ENCODE results near the gene PIK3C3.

DNA sequence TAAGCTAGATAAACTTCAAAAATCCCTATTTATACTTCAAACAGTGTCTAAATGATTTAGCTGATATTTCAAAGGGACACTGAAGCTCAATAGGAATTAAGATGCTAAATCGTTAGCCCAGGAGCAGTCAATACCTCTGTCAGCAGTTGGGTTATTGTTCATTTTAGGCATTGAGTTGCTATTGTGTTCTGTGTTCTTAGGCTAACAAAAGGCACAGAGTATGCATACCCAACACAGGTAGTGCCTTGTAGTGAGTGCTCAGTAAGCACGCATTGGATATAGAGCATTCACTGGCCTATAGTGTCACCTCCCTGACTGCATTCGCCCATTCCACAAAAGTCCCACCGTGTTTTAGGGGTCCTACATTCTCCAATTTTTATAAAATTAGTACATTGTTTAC is 152.3 kb downstream of the PIK3C3 start:
- TF ChIP-seq, protein P1, sequence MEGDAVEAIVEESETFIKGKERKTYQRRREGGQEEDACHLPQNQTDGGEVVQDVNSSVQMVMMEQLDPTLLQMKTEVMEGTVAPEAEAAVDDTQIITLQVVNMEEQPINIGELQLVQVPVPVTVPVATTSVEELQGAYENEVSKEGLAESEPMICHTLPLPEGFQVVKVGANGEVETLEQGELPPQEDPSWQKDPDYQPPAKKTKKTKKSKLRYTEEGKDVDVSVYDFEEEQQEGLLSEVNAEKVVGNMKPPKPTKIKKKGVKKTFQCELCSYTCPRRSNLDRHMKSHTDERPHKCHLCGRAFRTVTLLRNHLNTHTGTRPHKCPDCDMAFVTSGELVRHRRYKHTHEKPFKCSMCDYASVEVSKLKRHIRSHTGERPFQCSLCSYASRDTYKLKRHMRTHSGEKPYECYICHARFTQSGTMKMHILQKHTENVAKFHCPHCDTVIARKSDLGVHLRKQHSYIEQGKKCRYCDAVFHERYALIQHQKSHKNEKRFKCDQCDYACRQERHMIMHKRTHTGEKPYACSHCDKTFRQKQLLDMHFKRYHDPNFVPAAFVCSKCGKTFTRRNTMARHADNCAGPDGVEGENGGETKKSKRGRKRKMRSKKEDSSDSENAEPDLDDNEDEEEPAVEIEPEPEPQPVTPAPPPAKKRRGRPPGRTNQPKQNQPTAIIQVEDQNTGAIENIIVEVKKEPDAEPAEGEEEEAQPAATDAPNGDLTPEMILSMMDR (IDR thresholded peaks at IDR 0.05): no peak
- TF ChIP-seq EP300 (IDR thresholded peaks at IDR 0.05): no peak

Measured in ovary (tissue), 3 donors.